GM19351 (cell line): Measurements from ENCODE around the gene GDF7.
"Not testable (repeated sequence)": the region's sequence is repeated elsewhere in the genome, so short reads cannot be mapped to it uniquely, and the experiment has no call there.

Experiments used
- ATAC-seq: cut with Tn5 transposase; IDR thresholded peaks from one replicate; pipeline ENCODE4 v1.9.1; 2021; ENCODE audit warnings: mild to moderate bottlenecking, moderate library complexity; ENCODE audit not compliant: unreplicated experiment

The GDF7 gene

DNA sequence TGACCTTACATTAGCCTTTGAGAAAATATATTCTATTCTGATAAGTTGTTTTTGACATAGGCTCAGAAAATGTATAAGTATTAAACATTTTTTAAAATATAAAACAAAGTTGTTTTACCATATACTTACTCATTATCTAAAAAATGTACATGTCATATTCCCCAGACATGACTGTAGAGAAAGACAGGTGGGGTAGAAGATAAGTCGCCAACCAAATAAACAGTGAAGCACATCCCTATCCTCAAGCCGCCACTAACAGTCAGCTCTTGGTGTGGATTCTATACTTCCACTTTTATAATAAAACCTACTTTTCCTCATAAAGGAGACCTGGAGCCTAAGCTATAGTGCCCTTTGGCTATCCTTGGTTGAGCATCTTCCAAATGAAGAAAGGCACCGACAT, 26.4 kb downstream of the GDF7 start:
- no peak for ATAC-seq

DNA sequence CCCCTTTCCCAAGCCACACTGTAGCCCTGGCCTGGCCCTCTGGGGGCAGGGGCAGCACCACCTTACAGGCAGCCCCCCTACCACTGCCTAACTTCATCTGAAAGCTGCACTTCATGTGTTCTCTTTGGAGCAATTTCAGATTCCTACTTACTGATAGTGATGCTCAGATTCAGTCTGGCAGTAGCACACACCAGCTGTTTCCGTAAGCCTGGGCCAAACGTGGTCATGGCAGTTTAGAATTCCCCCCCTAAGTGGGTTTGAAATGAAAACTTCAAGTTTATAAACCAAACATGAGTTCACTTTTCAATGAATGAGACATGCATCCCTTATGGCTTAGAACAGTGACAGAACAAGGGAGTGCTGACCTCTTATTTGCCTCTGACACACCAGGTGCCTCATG, 29.4 kb downstream of the GDF7 start:
- ATAC-seq, result no peak

DNA sequence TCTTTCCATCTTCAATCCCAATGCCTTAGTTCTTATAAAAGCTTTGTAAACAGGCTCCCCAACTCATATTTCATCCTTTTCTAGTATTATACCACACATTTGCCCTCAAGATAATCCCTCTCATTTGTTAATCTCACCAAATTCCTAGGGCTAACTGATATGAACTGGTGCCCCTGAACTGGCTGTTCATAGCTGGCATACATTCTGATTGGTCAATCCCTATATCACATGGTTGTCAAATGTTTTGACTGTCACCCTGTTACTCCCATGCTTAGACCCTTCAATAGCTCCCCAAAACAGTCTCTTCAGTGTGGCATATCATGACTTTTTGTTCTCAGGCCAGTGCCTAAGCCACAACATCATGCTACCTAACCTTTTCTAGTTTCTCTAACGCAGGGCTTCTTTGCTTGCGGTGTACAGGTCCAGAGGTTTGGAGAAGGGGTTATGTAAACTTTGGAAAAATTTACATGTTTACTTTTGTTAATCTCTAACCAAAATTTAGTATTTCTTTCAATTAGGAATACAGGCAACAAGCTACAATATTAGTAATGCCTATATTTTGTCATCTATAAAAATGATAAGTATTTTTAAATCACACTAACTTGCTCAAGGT, 30.5 kb downstream of the GDF7 start:
- no peak for ATAC-seq

DNA sequence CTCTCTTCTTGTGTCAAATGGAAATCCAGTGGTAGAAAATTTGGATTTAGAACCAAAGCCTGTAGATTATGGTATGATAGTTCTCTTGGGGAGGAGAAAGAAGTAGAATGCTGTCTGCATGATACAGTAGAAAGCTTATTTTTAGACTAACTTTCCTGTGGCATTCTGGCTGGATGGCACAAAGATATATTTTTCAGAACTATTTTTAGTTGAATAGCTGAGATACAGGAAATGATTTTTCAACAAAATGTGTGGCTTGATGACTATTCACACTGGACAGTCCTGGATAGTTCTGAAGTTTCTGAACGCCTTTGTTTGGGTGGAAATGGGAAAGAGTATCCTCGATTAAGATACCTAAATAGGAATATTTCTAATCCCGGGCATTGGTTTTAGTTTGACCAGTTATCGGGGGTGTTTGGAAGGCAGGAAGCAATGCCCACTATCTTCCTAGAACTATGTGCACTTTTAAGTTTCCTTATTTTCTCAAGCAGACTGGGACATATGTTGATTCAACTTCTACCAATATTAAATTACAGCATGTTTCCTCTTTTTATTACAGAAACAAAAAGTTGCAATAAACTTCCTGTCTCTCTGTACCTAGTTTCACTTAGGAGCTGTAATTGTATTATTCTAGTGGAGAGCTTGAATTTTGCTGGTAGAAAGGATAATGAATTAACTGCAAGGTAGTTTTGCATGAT, 32.1 kb downstream of the GDF7 start:
- no peak for ATAC-seq

DNA sequence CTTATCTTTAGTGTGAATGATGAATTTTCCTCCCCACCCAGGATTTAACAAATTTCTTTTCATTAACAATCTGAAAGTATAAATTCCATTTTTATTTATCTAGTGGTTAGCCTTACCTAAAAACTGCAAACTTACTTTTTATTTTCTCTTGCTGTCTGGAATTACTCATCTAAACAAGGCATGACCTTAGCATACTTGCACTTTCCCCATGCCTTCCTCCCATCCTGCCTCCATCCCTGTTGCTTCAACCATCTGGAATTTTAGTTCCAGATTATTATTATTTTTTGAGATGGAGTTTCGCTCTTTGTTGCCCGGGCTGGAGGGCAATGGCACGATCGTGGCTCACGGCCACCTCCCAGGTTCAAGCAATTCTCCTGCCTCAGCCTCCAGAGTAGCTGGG, 35.6 kb downstream of the GDF7 start:
- no peak for ATAC-seq

DNA sequence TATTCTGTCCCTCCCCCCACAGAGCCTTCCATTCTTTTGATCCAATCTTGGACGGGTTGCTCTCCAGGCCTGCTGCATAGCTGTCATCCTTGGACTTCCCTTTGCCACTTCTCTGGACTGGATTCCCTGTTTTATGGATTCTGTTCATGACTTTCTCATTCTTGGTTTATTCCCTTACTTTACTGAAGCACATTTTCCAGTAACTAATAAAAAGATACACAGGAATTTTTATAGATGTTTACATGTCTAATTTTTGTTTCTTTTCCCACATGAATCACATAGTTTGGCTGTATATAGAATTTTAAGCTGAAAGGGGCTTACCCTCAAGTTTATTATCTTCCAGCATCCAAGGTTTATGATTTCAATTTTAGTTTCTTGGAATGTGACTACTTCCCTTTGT, 37.9 kb downstream of the GDF7 start:
- ATAC-seq, result no peak

DNA sequence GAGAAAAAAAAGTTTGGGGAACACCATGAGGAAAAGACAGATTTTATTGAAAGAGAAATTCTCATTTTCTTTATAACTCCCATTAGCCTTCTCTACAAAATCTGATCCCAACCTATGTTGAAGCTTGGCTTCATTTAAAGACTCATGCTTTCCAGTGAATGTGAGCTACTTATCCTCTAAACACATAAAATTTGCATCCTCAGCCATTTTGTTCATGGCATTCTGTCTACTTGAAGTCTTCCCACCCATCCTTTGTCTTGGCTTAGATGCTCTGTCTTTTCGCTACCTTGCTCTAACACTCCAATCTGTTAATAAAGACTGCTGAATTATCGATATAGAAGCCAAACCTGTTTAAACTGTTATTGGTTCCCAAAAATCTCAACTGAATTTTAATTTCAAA, 39.3 kb downstream of the GDF7 start:
- no peak for ATAC-seq

DNA sequence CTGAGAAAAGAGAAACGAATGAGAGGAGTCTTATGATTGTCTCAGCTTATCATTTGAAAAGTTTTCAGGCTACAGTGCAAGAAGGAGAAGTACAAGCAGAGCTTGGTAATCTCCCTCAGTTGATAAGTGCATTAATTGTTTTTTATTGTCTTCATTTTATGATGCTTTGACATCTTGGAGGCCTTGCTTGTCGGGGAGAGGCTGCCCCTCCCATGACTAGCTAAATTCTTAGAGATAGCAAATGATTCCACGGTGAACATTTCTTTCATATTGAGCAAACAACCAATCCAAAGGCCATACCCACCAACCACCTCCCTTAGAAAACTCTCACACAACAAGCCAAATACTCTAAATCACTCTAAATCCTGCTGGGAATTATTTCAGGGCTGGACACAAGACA, 39.8 kb downstream of the GDF7 start:
- no peak for ATAC-seq

DNA sequence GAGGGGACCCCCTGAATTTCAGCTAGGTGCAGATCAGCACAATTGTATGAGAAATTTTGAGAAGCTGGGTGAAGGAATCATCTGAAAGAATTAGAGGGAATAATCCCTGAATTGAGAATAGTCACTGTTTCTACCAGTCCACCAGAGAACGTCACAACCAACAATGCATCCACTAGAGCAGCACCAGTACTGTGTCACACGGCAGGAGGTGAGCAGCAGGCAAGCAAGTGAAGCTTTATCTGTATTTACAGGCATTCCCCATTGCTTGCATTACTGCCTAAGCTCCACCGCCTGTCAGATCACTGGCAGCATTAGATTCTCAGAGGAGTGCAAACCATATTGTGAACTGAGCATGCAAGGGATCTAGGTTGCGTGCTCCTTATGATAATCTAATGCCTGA, 40.7 kb downstream of the GDF7 start:
- ATAC-seq, result no peak

DNA sequence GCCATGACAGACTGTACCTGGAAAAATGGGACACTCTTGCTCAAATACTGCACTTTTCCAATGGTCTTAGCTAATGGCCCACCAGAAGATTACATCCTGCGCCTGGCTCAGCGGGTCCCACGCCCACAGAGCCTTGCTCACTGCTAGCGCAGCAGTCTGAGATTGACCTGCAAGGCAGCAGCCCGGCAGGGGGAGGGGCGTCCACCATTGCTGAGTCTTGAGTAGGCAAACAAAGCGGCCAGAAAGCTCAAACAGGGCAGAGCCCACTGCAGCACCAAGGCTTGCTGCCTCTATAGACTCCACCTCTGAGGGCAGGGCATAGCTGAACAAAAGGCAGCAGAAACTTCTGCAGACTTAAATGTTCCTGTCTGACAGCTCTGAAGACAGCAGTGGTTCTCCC, 44.7 kb downstream of the GDF7 start:
- ATAC-seq, result not testable (repeated sequence)

DNA sequence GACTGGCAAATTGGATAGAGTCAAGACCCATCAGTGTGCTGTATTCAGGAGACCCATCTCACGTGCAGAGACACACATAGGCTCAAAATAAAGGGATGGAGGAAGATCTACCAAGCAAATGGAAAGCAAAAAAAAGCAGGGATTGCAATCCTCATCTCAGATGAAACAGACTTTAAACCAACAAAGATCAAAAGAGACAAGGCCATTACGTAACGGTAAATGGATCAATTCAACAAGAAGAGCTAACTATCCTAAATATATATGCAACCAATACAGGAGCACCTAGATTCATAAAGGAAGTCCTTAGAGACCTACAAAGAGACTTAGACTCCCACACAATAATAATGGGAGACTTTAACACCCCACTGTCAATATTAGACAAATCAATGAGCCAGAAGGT, 46.6 kb downstream of the GDF7 start:
- ATAC-seq, result not testable (repeated sequence)

DNA sequence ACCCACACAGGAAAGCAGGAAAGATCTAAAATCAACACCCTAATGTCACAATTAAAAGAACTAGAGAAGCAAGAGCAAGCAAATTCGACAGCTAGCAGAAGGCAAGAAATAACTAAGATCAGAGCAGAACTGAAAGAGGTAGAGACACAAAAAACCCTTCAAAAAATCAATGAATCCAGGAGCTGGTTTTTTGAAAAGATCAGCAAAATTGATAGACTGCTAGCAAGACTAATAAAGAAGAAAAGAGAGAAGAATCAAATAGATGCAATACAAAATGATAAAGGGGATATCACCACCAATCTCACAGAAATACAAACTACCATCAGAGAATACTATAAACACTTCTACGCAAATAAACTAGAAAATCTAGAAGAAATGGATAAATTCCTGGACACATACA, 47.5 kb downstream of the GDF7 start:
- not testable (repeated sequence) for ATAC-seq

DNA sequence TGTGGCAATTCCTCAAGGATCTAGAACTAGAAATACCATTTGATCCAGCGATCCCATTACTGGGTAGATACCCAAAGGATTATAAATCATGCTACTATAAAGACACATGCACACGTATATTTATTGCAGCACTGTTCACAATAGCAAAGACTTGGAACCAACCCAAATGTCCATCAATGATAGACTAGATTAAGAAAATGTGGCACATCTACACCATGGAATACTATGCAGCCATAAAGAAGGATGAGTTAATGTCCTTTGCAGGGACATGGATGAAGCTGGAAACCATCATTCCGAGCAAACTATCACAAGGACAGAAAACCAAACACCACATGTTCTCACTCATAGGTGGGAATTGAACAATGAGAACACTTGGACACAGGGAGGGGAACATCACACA, 49.2 kb downstream of the GDF7 start:
- ATAC-seq, result not testable (repeated sequence)

DNA sequence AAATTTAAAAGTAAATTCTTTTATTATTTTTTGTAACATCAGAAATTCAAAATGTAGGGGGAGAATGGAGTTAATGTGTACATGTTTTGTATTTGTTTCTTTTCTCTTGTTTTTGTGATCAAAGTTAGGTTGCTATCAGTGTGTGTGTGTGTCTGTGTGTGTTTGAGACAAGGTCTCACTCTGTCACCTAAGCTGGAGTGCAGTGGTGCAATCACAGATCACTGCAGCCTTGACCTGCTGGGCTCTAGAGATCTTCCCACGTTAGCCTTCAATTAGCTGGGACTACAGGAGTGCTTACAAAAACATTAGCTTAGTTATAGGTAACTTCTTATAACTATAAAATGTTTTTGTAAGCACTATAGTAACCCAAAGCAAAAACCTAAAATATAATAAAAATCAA, 50.7 kb downstream of the GDF7 start:
- ATAC-seq, result no peak

DNA sequence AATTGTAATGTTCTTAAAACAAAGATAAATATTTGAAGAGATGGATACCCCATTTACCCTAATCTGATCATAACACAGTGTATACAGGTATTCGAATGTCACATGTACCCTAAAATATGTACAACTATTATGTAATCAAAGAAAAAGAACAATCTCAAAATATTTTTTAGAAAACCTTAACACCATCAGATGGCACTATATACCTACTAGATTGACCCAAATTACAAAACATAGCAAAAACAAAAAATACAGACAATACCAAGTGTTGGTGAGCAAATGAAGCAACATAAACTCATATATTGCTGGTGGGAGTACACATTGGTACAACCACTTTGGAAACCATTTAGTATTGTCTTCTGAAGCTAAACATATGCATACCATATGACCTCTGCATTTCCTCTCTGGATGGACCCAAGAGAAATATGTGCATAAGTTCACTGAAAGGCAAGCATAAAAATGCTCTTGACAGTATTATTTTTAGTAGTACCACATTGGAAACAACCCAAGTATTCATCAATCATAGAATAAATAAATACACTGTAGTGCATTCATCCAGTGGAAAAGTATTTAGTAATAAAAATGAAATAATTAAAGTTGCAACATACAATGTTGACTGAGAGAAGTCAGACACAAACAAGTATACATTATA, 55.8 kb downstream of the GDF7 start:
- ATAC-seq, result no peak

DNA sequence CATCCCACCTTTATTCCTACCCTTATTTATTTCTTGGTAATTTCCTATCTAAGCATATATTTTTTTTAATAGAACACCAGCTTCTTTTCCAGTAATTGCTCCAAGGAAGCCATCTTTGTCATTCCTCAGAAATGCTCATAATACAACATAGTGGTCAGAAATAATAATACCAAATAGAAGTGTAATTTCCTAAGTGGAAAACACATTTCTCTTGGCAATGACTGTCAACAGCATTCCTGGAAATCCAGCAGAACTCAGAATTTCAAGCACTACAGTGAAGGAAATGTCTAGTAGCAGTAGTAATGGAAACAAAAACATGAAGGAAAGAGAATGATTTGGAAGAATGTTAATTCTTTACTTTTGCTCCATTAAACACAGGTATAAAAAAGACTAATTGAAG, 56.6 kb downstream of the GDF7 start:
- ATAC-seq, result no peak

DNA sequence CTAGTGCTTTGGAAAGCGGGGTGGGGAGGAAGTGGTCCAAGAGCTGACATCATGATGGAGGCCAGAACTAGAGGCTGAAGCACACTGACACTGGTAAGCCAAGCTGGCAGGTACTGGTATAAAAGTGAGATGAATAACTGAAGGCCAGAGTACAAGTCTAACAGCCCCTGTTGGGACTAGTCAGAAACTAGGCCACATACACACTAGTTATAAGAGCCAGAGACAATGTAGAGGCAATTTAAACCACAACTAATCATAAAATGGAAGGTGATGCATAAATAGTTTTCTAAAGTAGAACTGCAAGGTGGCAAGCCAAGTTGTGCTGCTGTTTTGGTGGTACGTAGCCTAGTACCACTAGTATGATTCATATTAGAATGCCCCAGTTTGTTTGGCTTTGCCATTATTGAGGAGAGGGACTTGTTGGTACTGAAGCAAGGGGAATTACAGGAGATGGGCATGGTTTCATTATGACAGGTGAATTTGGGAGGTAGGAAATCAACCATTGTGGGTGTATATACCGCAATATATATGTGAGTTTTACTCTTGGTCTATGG, 57.6 kb downstream of the GDF7 start:
- no peak for ATAC-seq

DNA sequence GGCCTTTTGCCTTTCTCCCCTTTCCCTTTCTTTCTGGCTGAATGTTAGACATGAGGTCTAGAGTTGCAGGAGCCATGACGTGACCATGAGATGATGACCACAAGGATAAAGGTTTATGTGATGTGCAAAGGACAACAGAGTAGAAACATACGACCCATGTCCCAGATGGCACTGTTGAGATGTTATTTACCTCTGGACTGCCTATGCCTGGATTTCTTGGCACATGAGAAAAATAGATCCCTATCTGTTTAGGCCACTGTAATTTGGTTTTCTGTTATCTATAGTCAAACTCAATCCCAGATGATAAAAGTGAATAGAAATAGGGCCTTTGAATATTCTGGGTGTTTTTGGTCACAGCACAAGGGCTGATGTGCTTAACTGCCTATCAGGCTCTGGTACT, 58.8 kb downstream of the GDF7 start:
- ATAC-seq, result no peak

DNA sequence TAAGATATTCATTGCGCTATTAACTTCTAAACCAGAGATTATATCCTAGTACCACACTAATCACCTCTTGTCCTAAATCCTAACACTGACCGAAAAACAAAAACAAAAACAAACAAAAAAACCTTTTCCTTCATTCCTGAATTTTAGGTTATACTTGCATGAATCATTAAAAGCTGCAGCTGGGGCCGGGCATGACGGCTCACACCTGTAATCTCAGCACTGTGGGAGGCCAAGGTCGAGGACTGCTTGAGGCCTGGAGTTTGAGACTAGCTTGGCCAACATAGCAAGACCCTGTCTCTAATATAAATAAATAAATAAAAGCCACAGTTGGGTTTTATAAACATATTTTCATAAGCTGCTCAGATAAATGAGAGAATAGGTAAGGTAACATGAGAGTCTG, 60.0 kb downstream of the GDF7 start:
- ATAC-seq, result no peak

DNA sequence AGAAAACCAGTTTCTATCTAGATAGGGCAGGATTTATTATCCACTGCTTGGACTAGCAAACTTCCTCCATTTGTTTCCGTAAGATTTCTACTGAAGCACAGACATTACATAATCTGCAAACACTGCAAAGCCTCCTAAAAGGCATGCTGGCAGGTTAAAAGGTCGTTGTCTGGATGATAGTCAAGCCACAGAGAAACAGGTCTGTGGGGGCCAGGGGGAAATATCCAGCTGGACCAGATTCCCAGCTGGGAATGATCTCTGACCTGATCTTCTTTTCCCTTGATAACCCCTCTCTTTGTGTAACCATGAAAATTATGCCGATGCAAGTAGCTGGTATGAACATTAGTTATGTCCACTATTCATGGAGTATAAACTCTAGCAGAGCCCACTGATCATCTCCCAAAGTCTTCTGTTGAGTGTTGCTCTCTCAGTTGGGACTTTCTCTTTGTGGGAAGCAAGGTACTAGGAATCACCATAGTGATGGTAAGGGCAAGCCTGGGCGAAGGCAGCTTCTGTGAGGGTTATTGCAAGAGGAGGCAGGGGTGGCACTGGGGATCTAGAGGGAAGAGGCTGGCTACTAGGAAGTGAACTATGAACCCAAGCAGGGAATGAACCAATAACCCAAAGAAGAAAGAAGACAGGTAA, 61.3 kb downstream of the GDF7 start:
- ATAC-seq, result no peak
